GM12872 (cell line): ENCODE data around the gene DAB2IP.

Source experiments
- CTCF ChIP-seq: IDR thresholded peaks from 3 replicates; pipeline ENCODE4 v1.5.1; 2011; ENCODE audit warnings: low read depth, mild to moderate bottlenecking, low read length, moderate library complexity; ENCODE audit not compliant: insufficient read depth

The DAB2IP gene

DNA sequence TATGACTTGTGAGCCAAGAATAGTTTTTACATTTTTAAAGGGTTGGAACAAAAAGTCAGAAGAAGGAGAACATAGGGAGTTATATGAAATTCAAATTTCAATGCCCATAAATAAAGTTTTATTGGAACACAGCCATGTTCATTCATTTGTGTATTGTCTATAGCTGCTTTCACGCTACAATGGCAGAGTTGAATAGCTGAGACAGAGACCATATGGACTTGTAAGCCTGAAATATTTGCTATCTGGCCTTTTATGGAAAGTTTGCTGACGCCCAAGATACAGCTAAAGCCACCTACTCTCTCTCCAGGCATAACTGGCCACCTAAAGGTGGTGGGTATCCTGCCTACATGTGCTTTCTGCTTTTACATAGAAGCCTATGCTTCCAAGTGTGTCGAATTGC, 10.9 kb downstream of the DAB2IP start:
- no peak for TF ChIP-seq CTCF

- TF ChIP-seq CTCF: no peak
Measured at GRCh38 chr9:121662891-121663580, 11.6 kb downstream of the DAB2IP start.

DNA sequence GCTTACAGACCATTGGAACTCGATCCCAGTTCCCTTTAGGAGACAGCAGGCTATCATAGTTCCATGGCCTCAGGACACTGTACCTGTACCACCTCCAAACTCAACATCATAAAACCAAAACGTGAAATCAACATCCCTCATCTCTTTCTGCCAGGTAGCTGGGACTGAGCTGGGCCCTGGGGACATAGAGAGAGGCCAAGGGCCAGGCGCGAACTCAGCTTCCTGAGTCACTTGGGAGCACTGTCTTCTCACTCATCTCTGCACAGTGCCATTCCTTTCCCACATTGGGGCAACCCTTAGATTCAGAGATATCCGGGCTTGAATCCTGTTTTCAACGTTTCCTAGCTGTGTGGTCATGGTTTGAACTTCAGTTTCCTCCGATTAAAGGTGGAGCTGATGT, 12.2 kb downstream of the DAB2IP start:
- no peak for TF ChIP-seq CTCF

DNA sequence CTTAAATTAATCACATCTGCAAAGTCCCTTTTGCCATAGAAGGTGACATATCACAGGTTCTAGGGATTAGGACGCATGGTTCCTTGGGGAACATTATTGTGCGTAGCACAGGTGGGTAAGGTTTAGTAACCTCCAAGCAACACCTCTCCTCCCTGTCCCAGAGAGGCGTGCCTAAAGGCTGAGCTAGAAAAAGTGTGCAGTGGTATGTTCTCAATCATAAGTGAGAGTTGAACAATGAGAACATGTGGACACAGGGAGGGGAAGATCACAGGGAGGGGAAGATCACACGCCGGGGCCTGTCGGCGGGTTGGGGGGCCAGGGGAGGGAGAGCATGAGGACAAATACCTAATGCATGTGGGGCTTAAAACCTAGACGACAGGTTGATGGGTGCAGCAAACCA, 14.9 kb downstream of the DAB2IP start:
- no peak for TF ChIP-seq CTCF

DNA sequence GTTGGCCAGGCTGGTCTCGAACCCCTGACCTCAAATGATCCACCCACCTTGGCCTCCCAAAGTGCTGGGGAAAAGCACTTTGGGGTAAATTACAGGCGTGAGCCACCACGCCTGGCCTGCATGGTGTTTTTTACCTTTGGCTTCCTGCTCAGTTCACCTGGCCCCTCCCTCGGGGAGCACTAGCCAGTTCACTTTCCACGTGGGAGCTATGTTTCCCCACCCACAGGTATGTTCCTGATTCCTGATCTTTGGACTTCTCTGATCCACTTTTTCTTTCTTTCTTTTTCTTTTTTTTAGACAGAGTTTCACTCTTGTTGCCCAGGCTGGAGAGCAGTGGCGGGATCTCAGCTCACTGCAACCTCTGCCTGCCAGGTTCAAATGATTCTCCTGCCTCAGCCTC, 15.8 kb downstream of the DAB2IP start:
- no peak for TF ChIP-seq CTCF

DNA sequence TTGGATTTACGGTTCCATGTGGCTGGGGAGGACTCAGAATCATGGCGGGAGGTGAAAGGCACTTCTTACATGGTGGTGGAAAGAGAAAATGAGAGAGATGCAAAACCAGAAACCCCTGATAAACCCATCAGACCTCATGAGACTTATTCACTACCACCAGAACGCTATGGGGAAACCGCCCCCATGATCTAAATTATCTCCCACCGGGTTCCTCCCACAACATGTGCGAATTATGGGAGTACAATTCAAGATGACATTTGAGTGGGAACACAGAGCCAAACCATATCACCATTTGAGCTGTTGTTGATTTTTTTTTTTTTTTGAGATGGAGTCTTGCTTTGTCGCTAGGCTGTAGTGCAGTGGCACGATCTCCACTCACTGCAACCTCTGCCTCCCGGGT, 16.5 kb downstream of the DAB2IP start:
- TF ChIP-seq CTCF: no peak

DNA sequence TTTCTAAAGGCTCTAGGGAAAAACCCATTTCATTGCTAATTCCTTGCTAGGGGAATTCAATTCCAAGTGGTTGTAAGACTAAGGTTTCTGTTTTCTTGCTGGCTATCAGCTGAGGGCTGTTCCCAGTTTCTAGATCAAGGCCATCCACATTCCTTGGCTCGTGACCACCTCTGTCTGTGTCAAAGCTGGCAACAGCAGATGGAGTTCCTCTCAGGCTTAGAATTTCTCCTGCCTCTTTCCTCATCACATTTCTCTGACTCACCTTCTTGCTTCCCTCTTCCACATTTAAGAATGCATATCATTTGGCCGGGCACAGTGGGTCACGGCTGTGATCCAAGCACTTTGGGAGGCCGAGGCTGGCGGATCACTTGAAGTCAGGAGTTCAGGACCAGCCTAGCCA, 19.0 kb downstream of the DAB2IP start:
- no peak for TF ChIP-seq CTCF
